Measurements from ENCODE around the gene ZC3HAV1.
A peak's percentile ranks its signal among the peaks of the same experiment; 100 is the strongest.
"Not testable (repeated sequence)": the region's sequence is repeated elsewhere in the genome, so short reads cannot be mapped to it uniquely, and the experiment has no call there.

Gene ZC3HAV1

DNA sequence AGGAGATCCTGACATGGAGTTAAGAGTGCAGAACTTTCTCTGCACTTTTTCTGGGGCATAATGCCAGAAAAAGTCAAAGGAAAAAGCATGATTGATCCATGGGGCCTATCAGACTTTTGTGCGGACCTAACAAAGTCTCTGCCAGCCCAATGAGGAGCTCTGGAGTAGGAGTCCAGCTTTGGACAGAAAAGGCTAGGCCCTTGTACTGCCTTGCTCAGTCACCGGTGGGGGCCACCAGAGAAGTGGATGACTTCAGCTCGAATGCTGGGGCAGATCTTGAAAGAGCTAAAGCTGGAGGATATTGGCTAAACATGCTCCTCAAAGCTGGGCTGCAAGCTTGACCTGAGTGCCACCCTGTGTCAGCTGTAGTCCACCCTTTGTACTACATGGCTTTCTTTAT lies 2.8 kb upstream of the ZC3HAV1 start:
- DNase-seq (ENCODE audit: low spot score), result no peak

DNA sequence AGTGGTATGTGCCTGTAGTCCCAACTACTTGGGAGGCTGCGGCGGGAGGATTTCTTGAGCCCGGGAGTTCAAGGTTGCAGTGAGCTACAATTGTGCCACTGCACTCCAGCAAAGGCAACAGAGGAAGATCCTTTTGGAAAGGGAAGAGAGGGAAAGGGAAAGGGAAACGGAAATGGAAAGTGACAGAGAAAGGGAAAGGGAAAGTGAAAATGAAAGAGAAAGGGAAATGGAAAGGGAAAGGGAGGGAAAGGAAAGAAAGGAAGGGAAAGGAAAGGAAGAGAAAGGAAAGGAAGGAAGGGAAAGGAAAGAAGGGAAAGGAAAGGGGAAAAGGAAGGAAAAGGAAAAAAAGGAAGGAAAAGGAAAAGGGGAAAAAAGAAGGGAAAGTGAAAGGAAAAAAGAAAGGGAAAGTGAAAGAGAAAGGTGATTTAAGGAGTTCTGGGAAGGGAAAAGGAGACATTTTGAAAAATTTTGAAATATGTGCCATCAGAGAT lies 2.3 kb upstream of the ZC3HAV1 start:
- DNase-seq (ENCODE audit: low spot score), result no peak

DNA sequence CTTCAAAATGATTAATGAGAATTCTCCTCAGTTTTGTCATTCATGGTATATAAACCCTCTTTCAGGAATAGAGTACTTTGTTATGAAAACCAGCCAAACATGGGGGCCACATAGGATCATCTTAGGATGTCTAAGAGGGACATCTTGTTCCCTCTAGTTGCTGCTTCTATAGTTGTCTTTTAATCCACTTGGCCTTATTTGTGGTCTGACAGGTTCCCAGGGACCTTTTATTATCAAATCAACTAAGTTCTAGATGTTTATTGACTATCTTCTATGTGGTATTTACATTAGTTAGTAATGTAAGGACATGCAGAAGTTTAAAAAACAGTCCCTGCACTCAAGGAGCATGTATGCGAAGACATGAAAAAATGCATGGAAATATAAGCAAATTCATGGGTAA lies 1.6 kb upstream of the ZC3HAV1 start:
- no peak for DNase-seq (ENCODE audit: low spot score)

DNA sequence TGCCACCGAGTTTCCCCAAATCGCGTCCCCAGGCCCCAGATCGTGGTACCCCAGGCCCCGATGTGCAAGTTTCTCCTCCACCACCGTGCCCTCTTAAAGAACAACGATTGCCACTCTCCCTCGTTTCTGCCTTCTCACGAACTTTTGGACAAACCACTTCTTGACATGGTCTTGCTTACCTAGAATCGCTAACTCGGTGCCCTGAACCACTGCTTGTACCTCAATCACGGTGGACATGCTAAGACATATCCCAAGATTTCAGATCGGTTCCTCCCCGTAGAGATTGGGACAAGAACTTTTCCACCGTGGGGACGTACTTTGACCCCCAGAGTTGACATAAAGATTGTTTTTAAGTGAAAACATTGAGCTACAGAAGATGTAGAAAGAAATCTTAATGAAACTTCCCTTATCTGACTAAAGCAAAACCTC lies 477 bp upstream of the ZC3HAV1 start:
- DNase-seq (ENCODE audit: low spot score), result no peak

DNA sequence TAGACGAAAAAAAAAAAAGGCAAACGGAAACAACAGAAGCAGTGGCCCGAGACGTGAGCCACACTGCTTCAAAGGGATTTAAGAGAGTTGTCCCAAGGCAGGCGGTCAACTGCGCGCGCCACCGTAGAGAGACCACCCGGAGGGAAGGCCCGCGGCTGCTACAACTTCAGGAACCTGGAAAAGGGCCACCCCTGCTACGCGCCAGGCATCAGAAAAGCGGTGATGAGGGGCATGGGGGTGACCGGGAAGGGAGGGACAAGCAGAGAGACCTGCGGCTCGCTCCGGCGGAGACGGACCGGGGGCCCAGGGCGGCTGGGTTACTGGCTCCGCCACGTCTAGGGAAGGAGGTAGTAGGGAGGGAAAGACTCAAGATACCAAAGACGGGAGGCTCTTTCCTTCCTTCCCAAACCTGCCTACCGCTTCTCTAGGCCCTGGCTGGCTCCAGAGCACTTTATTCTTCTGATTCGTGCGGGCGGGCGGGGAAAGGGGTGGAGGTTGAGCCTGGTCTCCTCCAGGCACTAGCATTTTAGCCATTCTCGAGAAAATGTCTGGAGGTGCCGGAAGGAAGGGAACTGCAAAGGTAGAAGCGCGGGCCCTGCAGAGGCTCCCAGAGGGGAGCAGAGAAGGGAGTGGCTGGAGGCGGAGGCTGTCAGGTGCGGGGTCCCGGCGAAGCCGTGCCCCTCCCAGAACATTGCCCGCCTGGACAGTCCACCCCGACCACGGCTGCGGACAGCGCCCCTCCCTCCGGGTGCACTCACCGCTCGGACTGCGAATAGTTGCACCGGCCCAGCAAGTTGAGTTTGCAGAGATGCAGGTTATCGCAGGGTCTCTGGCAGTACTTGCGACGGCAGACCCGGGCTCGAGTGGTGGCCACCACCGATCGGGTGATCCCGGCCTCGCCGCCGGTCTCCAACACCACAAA lies 993 bp downstream of the ZC3HAV1 start:
- DNase-seq (ENCODE audit: low spot score), result peak; percentile 64

DNA sequence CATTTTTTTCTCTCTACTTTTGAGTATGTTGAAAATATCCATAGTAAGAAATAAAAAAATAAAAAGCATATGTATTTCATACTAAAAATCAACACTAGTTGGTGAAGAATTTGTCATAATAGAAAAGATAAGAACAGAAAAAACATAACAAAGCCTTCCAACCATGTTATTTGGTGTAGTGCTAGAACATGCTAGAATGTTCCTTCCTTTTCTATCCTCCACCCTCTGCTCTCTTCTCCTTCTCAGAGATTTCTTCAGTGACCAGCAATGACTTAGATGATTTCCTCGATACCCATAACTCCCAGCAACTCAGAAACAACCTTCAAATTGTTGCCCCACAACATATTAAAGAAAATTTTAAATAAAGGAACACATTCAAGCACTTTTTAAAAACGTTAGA lies 2.6 kb downstream of the ZC3HAV1 start:
- no peak for DNase-seq (ENCODE audit: low spot score)

DNA sequence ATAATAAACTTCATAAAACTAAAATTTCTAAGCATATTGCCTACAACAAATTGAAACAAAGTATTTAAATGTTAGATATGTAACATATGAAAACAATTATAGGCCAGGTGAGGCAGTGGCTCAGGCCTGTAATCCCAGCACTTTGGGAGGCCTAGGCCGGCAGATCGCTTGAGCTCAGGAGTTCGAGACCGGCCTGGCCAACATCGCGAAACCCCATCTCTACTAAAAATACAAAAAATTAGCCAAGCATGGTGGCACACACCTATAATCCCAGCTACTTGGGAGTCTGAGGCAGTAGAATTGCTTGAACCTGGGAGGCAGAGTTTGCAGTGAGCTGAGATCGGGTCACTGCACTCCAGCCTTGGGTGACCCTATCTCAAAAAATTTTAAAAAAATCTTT lies 3.3 kb downstream of the ZC3HAV1 start:
- DNase-seq (ENCODE audit: low spot score), result not testable (repeated sequence)

DNA sequence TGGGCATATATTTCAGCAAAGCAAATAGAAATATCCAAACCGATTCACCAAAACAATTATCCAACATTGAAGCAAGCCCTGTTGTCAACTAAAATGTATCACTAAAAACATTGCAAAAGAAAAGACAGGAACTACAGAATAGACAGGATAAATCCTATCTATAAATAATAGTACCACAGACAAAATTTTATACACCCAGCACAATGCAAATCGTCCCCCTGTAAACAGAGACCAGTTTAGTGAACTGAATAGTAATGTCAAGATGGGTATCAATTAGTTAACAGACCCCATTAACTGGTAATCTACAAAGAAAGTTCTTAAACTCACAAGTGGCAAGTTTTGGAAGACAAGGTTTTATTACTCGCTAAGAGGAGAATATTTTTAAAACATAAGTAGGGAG lies 4.0 kb downstream of the ZC3HAV1 start:
- no peak for DNase-seq (ENCODE audit: low spot score)

DNA sequence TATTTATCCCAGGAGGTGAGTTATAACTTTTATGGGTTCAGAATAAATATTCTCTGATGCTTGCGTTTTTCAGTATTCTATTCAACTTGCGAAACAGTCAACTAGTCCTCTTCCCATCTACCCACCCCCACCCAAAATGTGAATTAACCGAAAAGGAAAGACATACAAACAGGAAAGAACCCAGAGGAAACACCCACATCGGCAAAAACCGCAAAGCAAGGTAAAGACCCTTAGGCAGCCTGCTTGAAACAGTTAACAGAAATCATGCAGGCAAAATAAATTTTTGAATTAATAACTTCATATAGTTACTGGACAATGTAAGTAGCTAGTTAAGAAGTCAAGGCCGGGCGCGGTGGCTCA lies 5.4 kb downstream of the ZC3HAV1 start:
- no peak for DNase-seq (ENCODE audit: low spot score)

DNA sequence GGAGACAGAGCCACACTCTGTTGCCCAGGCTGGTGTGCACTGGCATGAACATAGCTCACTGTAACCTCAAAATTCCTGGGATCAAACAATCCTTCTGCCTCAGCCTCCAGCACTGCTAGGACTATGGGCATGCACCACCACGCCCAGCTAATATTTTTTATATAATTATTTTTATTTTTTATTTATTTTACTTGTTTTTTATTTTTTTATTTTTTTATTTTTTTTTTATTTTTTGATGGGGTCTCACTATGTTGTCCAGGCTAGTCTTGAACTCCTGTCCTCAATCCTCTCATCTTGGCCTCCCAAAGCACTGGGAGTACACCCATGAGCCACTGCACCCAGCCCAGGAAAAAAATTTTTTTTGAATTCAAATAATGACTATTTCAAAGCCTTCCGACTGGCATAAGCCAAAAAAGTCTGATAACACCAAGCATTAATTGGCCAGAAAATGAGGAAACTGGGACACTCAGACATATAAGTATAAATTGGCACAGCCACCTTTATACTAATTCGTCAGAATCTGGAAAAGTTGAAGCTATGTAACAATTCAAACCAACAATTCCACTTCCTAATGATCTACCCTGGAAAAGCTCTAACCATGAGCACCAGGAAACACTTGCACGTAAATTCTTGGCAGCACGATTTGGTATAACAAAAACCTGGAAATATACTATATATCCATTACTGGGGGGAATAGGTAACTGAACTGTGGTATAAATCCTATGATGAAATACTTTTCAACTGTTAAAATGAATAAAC lies 6.3 kb downstream of the ZC3HAV1 start:
- DNase-seq (ENCODE audit: low spot score), result no peak

DNA sequence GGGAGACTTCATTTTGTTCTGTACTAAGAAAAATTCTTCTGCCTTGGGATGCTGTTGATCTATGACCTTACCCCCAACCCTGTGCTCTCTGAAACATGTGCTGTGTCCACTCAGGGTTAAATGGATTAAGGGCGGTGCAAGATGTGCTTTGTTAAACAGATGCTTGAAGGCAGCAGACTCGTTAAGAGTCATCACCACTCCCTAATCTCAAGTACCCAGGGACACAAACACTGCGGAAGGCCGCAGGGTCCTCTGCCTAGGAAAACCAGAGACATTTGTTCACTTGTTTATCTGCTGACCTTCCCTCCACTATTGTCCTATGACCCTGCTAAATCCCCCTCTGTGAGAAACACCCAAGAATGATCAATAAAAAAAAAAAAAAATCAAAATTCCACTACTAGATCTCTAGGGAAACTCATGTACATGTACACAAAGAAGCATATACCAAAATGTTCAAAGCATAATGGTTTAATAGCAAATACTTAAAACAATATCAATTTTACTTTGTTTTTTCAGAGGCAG lies 7.8 kb downstream of the ZC3HAV1 start:
- DNase-seq (ENCODE audit: low spot score), result not testable (repeated sequence)

DNA sequence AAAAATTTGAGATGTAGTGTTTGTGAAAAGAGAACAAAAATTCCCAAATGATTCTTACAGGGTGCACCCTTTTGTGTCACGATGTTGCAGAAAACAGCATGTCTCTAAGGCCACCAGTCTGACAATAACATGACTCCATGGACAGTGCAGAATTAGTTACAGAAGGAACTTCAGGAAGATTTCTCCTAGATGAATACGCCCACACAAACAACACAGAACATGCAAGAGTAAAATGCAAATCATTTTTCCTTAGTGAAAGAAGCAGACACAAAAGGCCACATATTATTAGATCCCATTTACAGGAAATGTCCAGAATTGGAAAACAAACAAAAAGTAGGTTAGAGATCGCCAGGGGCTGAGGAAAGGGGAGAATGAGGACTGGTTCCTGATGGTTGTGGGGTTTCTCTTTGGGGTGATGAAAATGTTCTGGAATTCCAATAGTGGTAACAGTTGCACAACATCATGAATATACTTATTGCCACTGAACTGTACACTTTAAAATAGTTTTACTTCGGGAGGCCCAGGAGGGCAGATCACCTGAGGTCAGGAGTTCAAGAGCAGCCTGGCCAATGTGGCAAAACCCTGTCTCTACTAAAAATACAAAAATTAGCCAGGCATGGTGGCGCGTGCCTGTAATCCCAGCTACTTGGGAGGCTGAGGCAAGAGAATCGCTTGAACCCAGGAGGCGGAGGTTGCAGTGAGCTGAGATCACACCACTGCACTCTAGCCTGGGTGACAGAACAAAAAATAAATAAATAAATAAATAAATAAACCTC lies 10.2 kb downstream of the ZC3HAV1 start:
- no peak for DNase-seq (ENCODE audit: low spot score)

DNA sequence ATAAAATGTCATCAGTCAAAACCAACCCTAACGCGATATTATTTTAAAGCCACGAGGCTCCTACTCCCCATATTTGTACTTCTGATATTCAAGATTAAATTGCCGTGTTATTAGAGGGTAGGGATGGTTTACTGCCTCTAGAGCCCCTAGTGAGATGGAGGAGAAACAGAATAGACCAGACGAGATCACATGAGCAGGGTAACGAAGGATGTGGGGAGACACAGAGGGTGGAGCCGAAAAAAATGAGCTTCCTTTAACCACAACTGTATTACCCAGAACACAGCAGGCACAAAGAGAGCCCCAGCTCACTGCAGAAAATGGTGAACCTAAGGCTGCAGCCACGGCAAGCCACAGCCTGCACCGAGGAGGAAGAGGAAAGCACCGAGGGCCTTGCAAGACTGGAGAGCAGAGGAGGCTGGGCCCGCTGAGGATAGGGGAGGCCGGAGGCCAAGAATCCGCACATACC lies 14.3 kb downstream of the ZC3HAV1 start:
- no peak for DNase-seq (ENCODE audit: low spot score)

DNA sequence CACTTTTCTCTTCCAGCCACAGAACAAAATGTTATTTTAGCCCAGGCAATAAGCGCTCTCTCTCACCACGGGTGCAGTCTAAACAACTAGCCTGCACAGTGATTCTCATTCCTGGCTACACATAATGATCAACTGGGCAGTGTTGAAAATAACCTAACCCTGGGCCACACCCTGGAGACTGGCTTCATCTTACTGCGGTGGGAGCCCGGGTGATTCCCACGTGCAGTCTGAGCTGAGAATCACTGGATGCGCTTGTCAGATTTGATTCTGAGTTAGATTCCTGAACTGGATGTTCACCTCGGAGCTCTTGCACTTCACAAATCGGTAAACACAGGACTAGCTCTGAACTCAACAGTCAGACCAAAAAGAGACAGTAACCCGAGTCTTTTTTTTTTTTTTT lies 14.9 kb downstream of the ZC3HAV1 start:
- no peak for DNase-seq (ENCODE audit: low spot score)

DNA sequence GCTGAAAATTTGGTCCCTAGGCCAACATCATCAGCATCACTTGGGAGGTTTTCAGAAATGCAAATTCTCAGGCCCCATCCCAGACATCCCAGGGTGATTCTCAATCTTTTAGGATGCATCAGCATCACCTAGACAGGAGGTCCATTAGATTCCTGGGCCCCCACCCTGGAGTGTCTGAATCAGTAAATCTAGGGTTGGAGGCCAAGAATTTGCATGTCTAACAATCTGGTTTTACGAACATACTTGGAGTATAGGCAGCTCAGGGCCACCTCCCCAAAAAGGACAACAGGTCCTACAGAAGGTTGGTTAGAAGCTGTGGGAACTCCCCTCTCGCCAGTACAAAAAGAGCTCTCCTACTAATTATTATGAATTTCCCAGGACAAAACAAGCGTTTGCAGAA lies 15.5 kb downstream of the ZC3HAV1 start:
- DNase-seq (ENCODE audit: low spot score), result no peak

DNA sequence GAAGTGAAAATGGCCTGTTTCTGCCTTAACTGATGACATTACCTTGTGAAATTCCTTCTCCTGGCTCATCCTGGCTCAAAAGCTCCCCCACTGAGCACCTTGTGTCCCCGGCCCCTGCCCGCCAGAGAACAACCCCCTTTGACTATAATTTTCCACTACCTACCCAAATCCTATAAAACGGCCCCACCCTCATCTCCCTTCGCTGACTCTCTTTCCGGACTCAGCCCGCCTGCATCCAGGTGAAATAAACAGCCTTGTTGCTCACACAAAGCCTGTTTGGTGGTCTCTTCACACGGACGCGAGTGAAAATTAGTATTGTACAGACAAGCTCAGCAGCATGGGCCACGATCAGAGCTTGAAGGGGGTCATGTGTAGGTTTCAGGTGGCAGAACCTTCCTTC lies 16.0 kb downstream of the ZC3HAV1 start:
- not testable (repeated sequence) for DNase-seq (ENCODE audit: low spot score)

DNA sequence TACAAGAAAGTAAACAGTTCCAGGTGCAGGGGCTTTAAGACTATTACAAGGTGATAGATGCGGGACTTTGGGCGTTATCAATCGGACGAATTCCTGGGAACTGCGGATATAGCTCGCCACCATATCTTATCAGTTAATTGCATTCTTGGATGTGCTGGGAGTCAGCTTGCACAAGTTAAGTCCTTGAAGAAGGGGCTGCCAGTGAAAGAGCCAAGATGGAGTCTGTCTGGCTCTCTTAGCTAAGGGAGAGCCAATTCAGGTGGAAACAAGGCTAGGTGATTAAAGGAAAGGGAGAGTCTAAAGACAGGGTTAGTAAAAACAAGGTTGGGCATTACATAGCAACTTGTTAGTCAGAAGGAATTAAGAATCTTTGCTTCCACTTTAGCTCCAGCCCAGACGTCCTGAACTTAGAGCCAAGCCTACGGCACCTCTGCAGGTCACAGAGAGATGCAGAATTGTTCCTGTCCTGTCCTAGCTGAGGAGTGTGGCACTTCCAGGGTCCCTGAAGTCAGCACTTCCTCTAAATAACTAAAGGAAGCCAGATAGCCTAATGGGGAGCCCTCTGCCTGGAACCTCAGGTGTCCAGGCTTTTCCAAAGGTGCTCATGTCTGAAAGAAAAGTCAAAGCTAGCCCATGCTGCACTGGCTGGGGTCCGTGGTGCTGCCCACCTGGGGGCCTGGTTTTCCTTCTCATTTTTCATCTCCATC lies 17.3 kb downstream of the ZC3HAV1 start:
- DNase-seq (ENCODE audit: low spot score), result no peak

DNA sequence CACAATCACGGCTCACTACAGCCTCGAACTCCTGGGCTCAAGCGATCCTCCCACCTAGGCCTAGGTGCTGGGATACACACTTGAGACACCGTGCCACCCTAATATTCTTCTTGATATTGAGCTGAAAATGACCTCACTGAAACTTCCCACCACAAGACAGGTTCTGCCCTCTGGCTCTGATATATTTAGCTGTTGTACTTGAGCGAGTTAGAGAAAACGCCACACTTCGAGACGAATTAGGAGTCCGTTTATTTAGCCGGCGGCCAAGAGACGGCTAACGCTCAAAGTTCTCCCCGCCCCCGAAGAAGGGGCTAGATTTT lies 17.9 kb downstream of the ZC3HAV1 start:
- DNase-seq (ENCODE audit: low spot score), result no peak

DNA sequence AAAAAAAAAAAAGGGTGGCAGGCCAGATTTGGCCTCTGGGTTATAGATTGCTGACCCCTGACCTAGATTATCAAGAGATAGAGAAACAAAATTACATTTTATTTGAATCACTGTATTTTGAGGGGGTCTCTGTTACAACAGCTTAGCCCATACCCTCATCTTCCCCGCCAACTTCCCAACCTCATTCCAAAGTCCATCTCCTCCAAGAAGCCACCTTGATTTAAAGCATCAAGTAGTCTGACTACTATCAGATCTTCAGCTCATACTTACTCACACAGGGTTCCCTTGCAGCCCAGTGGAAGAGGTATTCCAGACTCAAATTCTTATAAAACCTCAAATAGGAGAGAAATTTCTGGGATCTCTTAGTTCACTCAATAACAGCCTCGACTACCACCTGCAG lies 20.4 kb downstream of the ZC3HAV1 start:
- DNase-seq (ENCODE audit: low spot score), result no peak

DNA sequence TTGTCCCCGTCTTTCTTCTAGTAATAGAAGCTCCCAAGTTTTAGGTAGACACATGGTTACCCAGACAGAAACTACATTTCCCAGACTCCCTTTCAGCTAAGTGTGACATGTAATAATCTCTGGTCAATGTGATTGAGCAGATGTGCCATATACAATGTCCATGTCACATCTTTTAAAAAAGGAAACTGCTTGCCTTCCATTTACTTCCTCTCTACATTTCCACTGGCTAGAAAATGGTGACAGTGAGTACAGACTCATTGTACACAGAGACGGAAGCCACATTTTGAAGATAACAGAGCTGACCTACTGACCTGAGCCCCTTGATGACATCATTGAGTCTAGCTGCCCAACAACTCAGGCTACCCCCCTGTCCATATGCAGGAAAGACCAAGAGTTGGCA lies 21.3 kb downstream of the ZC3HAV1 start:
- no peak for DNase-seq (ENCODE audit: low spot score)

DNA sequence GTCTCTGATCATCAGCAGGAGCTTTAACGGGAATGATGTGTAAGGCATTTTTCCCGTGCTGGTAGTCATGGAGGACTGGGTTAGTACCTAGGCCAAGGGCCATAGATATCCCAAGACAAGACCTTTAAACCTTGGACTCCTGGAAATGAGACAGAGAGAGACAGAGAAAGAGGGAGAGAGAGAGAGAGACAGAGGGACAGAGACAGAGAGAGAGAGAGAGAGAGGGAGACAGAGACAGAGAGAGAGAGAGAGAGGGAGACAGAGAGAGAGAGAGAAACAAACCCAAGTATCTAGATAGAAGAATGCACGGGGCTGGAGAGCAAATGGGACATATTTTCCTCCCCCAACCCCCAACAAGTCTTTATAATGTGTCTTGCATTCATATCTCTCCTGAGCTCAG lies 22.3 kb downstream of the ZC3HAV1 start:
- no peak for DNase-seq (ENCODE audit: low spot score)

DNA sequence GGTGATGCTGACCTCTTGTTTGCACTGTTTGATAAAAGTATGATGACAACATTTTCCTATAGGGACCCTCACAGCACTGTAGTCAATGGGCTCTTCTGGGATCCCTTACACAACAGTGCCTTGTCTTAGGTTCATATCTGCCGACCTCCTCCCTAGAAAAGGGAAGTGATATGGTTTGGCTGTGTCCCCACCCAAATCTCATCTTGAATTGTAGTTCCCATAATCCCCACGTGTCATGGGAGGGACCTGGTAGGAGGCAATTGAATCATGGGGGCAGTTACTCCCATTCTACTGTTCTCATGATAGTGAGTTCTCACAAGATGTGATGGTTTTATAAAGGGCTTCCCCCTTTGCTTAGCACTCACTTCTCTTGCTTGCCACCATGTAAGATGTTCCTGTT lies 23.1 kb downstream of the ZC3HAV1 start:
- no peak for DNase-seq (ENCODE audit: low spot score)
